ENCODE measurements around the gene TRMT1. TPM values are rescaled to one million over a fixed set of nuclear protein-coding genes. Genes with fewer than 3 reads are reported as not detected.
A peak's percentile ranks its signal among the peaks of the same experiment; 100 is the strongest.
"Not testable (repeated sequence)": the region's sequence is repeated elsewhere in the genome, so short reads cannot be mapped to it uniquely, and the experiment has no call there.

TRMT1 gene
- 40.4 and 49.2 TPM in 2 replicates for total RNA-seq (2012; rRNA removed)

DNA sequence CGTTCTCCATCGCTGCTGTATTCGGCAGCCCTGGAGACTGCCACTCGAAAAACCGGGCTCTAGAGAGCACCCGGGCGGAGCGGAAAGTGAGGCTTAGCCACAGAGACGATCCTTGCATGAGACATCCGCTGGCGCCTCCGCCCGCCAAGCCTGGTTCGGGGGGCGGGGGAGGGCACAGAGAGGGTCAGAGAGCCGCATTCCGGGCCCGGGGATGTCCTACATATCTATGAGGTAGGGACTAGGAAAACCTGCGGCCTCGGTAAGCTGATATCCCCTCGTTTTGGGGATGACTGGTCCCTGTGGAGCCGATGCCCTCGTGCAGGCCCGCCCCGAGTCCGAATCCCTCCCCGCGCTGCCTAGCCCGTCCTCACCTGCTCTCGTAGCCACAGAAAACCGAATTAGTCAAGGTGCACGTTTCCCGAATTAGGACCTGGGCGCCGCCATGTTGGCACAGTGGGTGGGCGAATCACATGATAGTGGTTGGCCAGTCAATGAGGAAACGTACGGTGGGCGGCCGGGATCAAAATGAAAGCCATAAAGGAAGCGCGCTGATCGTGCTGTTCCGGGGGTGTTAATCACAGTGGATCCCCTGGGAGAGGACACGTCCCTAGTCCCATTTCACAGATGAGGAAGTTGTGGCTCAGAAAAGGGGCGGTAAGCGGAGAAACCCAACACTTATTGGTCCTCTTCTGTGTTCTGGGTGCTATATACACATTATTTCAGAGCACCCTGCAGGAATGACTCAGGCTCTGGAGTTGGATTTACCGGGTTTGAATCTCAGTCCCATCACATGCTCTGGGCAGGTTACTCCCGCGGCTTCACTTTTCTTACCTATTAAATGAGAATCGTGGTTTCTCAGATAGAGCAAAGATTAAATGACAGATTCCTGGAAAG is at the start of gene TRMT1:
Gene TRMT1, minus strand, starts transcription at position 459 of the 894 bp plus-strand sequence. Its CDS starts 341 bp downstream, at position 118.
- Histone ChIP-seq H3K36me3 (ENCODE audit: insufficient read depth, low read length) (peaks cover 20% of the 10 kb centered on the region), H3K9ac (ENCODE audit: low read depth, low read length) (peak within 1 kb of the TSS; percentile 92), H3K27me3 (ENCODE audit: control insufficient read depth, insufficient read depth, low read length) (no peaks in the 10 kb centered on the region), H3K9me3 (replicated peaks; ENCODE audit: low read length) (no peaks in the 10 kb centered on the region), H3K4me1 (ENCODE audit: control insufficient read depth, insufficient read depth, low read length) (peaks cover 45% of the 10 kb centered on the region), H3K4me2 (ENCODE audit: low read length) (peak within 1 kb of the TSS; percentile 91), H3K4me3 (ENCODE audit: low read length) (peak within 1 kb of the TSS; percentile 84)

DNA sequence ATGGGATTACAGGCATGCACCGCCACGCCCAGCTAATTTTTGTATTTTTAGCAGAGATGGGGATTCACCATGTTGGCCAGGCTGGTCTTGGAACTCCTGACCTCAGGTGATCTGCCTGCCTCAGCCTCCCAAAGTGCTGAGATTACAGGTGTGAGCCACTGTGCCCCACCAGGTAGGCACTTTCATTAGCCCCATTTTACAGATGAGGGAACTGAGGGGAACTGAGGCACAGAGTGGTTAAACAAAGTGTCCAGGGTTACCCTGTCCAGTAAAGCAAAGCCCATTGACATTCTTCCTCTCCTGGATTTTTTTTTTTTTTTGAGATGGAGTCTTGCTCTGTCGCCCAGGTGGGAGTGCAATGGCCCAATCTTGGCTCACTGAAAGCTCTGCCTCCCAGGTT is 49.6 kb upstream of the TRMT1 start:
- not testable (repeated sequence) for H3K27me3 ChIP-seq (ENCODE audit: control insufficient read depth, insufficient read depth, low read length); H3K4me2 ChIP-seq (ENCODE audit: low read length); H3K9me3 ChIP-seq (replicated peaks; ENCODE audit: low read length); H3K9ac ChIP-seq (ENCODE audit: low read depth, low read length); H3K4me3 ChIP-seq (ENCODE audit: low read length); H3K36me3 ChIP-seq (ENCODE audit: insufficient read depth, low read length)
- peaks cover 61% of the 10 kb centered on the region for H3K4me1 ChIP-seq (ENCODE audit: control insufficient read depth, insufficient read depth, low read length)

DNA sequence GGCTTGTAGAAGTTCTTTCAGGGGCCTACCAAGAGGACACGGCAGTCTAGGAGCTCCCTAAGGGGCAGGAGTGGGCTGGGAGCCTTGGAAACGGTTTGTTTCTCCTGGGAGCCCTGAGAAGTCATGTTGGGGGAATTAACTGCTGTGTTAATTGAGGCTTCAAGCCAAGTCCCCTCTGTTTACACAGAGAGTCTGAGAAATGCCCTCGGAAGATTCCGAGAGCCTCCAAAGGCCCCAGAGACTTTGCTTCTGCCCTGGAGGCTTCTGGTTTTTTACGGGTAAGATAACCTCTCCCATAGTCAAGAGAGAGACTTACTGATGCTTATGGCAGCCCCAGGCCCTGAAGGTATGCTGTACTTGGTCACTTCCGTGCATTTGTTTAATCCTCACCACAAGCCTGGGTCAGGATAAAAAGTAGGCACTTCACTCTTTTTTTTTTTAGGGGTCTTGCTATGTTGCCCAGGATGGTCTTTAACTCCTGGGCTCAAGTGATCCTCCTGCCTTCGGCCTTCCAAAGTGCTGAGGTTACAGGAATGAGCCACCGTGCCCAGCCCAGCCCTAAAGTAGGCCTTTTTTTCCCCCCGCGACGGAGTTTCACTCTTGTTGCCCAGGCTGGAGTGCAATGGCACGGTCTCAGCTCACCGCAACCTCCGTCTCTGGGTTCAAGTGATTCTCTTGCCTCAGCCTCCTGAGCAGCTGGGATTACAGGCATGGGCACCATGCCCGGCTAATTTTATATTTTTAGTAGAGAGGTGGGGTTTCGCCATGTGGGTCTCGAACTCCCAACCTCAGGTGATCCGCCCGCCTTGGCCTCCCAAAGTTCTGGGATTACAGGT is 48.8 kb upstream of the TRMT1 start:
- H3K9ac ChIP-seq (ENCODE audit: low read depth, low read length) = peak overlapping the region; percentile 49
- H3K27me3 ChIP-seq (ENCODE audit: control insufficient read depth, insufficient read depth, low read length) = no peaks in the 10 kb centered on the region
- H3K4me1 ChIP-seq (ENCODE audit: control insufficient read depth, insufficient read depth, low read length) = peaks cover 65% of the 10 kb centered on the region

DNA sequence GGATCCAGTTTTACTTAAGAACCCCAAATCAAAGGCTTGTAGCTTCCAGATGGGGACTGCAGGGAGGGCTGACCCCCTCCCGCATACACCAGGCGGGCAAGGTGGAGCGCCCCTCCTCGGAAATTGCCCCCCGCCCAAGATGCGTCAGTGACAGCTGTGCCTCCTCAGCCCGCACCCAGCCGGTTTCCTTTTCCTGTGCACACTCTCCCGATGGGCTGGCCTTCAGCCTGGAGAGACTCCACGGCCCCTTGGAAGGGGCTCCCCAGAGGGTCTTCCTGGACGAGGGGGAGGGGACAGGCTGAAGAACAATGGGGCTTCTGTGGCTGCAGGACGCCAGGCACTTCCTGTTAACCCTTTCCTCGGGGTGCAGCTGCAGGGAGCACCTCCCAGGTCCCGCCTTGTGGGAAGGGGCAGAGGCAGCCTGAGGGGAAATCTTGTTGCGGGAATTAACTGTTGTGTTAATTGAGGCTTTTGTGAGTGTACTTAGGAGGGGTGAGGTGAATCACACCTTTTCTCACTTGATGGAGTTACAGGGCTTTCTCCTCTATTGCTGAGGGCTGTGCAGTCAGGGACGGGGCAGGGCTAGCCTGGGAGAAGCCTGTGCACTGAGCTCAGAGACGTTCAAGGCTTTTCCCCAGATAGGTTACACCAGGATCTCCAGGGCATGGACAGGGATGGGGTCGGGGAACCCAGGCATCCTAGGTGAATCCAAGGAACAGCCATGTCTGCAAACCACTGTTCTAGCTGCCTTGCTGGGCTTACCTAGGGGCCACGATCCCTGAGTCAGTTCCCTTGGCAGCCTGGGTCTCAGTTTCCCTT is 48.0 kb upstream of the TRMT1 start:
- no peaks in the 10 kb centered on the region for H3K27me3 ChIP-seq (ENCODE audit: control insufficient read depth, insufficient read depth, low read length)
- peaks cover 58% of the 10 kb centered on the region for H3K4me1 ChIP-seq (ENCODE audit: control insufficient read depth, insufficient read depth, low read length)
- H3K9ac ChIP-seq (ENCODE audit: low read depth, low read length) = peak overlapping the region; percentile 49
- H3K4me3 ChIP-seq (ENCODE audit: low read length) = peak overlapping the region; percentile 56
- H3K9me3 ChIP-seq (replicated peaks; ENCODE audit: low read length) = no peaks in the 10 kb centered on the region
- H3K36me3 ChIP-seq (ENCODE audit: insufficient read depth, low read length) = no peaks in the 10 kb centered on the region
- peak overlapping the region; percentile 83 for H3K4me2 ChIP-seq (ENCODE audit: low read length)

More for the DNA sequence above, 48.8 kb upstream of the TRMT1 start:
- H3K9me3 ChIP-seq (replicated peaks; ENCODE audit: low read length) = no peaks in the 10 kb centered on the region
- no peak overlapping the region for H3K4me2 ChIP-seq (ENCODE audit: low read length)
- H3K36me3 ChIP-seq (ENCODE audit: insufficient read depth, low read length) = no peaks in the 10 kb centered on the region
- H3K4me3 ChIP-seq (ENCODE audit: low read length) = no peak overlapping the region

DNA sequence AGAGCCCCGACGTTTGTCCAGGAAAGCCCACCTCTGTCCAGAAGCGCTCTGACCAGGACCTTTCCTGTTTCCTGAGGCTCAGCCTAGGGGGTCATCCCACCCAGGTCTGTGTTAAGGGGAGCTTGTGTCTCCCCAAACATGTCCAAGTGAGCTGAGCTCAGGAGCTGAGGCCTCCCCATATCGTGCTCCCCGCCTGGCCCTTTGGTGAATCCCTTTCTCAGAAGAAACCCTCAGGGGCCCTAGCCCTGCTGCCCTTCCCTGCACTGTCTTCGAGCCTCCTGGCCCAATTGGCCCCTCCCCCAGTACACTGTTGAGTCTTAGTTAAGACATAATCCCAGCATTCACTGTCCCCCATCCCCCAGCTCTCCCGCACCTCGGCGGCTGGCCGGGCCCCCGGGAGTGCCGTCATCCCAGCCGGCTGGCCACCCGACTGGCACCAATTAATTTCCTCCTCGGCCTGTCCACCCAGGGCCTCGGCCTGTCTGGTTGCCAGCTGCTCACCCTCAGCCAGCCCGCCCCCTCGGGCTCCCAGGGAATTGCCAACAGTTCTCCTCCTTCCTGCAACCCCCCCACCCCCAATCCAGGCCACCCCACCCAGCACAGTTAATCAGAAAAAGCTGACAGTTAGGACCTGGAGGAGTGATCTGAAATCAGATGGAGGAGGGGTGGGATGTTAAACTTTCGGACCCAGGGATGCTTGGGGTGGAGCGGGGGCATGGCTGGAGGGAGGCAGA is 47.2 kb upstream of the TRMT1 start:
- no peaks in the 10 kb centered on the region for H3K27me3 ChIP-seq (ENCODE audit: control insufficient read depth, insufficient read depth, low read length)
- peak overlapping the region; percentile 83 for H3K4me2 ChIP-seq (ENCODE audit: low read length)
- peak overlapping the region; percentile 75 for H3K9ac ChIP-seq (ENCODE audit: low read depth, low read length)
- H3K4me3 ChIP-seq (ENCODE audit: low read length) = peak overlapping the region; percentile 58
- peaks cover 52% of the 10 kb centered on the region for H3K4me1 ChIP-seq (ENCODE audit: control insufficient read depth, insufficient read depth, low read length)
- H3K36me3 ChIP-seq (ENCODE audit: insufficient read depth, low read length) = no peaks in the 10 kb centered on the region
- no peaks in the 10 kb centered on the region for H3K9me3 ChIP-seq (replicated peaks; ENCODE audit: low read length)

DNA sequence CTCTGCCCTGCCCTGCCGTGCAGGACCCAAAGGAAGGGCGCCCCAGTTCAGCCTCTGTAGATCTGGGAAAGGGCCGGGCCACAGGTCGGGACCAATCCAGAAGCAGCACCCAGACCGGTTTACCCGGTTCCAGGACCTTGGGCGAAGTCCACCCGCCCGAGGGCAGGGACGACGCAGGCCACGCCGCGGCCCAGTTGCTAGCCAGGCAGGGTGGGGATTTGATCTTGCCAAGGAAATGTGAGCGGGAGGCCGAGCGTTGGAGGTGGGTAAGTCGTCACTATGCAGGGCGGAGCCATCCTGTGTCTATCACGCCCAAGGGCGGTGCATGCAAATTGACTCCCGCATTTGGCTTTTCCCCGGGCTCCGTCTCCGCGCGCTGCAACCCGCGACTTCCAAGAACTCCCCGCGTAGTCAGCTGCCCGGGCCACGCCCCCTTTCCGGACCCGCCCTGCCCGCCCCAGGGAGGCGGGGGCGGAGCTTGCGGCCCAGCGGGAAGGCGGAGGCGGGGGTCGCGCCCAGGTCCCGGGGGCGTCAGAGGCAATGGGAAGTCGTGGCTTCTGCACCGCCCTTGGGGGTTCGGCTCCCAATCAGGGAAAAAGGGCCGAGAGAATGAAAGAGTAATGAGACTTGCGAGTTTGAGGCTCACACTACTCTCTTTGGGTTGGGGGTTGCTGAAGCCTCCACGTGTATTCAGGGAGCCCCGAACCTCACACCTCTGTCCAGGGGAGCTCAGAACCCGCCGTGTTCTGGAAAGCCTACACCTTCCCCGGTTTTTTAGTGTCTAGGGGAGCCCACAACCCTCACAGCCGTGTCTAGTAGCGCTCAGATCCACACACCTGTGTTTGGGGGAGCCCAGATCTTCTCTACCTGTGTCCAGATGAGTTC is 46.4 kb upstream of the TRMT1 start:
- H3K4me1 ChIP-seq (ENCODE audit: control insufficient read depth, insufficient read depth, low read length) = peaks cover 47% of the 10 kb centered on the region
- H3K4me2 ChIP-seq (ENCODE audit: low read length) = peak overlapping the region; percentile 83
- peak overlapping the region; percentile 75 for H3K9ac ChIP-seq (ENCODE audit: low read depth, low read length)
- H3K4me3 ChIP-seq (ENCODE audit: low read length) = peak overlapping the region; percentile 58
- no peaks in the 10 kb centered on the region for H3K36me3 ChIP-seq (ENCODE audit: insufficient read depth, low read length)
- H3K9me3 ChIP-seq (replicated peaks; ENCODE audit: low read length) = no peaks in the 10 kb centered on the region
- H3K27me3 ChIP-seq (ENCODE audit: control insufficient read depth, insufficient read depth, low read length) = no peaks in the 10 kb centered on the region

DNA sequence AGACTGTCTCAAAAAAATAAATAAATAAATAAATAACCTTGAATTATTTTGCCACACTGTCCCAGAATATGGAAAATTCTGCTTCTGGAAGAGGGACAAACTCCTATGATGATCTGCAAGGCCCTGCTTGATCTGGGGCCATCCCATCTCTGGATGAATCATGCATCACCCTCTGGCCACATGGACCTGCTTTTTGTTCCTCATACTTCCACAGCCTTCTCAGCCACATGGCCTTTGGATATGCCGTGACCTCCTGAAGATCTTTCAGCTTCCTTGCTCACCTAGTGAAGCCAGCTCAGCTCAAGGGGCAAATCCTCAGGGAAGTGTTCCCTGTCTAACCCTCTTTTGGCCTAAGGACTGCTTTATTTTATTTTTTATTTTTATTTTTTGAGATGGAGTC is 44.0 kb upstream of the TRMT1 start:
- peaks cover 44% of the 10 kb centered on the region for H3K4me1 ChIP-seq (ENCODE audit: control insufficient read depth, insufficient read depth, low read length)

DNA sequence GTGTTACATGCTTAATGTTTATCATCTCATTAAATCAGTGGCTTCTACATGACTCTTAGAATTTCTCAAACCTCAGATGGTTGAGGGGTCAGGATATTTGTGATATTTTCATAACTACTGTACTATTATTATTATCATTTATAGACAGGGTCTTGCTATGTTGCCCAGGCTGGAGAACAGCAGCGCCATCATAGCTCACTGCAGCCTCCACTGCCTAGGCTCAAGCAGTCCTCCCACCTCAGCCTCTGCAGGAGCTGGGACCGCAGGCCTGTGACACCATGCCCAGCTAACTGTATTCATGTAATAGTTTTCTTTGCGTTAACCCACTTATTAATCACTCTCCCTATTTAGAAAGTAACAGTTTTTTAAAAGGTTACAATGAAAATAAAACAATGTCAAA is 43.2 kb upstream of the TRMT1 start:
- Histone ChIP-seq H3K9ac (ENCODE audit: low read depth, low read length) (no peak overlapping the region), H3K9me3 (replicated peaks; ENCODE audit: low read length) (no peaks in the 10 kb centered on the region), H3K4me1 (ENCODE audit: control insufficient read depth, insufficient read depth, low read length) (peaks cover 46% of the 10 kb centered on the region), H3K4me2 (ENCODE audit: low read length) (no peak overlapping the region), H3K36me3 (ENCODE audit: insufficient read depth, low read length) (no peaks in the 10 kb centered on the region), H3K4me3 (ENCODE audit: low read length) (no peak overlapping the region), H3K27me3 (ENCODE audit: control insufficient read depth, insufficient read depth, low read length) (no peaks in the 10 kb centered on the region)

More for the DNA sequence above, 44.0 kb upstream of the TRMT1 start:
- Histone ChIP-seq H3K9me3 (replicated peaks; ENCODE audit: low read length) (no peaks in the 10 kb centered on the region), H3K36me3 (ENCODE audit: insufficient read depth, low read length) (no peaks in the 10 kb centered on the region), H3K27me3 (ENCODE audit: control insufficient read depth, insufficient read depth, low read length) (no peaks in the 10 kb centered on the region), H3K9ac (ENCODE audit: low read depth, low read length) (no peak overlapping the region), H3K4me2 (ENCODE audit: low read length) (no peak overlapping the region), H3K4me3 (ENCODE audit: low read length) (no peak overlapping the region)

DNA sequence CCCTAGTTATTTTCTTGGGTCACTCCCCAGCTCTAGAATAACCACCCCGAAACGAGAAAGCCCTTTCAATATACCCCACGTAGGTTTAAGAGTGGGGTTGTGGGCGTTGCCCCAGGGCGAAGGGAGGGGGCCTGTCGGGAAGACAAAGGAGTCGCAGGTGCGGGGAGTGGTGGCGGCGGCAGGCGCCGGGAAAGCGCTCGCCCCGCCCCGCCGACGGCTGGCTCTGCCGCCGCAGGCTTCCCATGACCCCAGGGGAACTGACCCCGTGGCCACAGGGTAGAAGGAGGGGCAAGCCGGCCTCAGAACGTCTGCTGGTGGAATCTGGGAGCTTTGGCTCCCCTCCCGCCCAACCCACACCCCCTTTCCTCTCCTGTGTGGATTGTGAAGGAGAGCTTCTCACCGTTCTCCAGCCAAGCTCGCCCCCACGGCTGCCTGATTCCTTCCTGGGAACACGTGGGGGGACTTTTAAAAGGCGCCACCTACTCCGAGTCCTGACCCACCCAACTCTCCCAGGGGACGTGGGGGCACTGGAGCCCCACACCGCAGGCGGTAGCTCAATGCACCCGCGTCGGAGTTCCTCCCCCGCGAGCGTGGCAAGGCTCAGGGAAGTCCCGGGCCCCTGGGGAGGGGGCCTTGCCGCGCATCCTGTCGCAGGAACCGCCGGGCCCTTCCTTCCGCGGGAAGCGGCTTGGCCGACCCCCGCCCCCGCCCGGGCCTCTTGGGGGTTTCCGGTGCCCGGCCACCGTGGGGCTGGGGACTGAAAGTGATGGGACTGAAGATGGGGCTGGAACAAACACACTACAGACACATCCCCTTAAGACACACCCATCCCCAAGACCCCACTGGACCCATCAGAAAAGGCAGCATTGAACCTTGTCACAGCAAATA is 39.2 kb upstream of the TRMT1 start:
- Histone ChIP-seq H3K9ac (ENCODE audit: low read depth, low read length) (peak overlapping the region; percentile 100), H3K4me2 (ENCODE audit: low read length) (peak overlapping the region; percentile 99), H3K9me3 (replicated peaks; ENCODE audit: low read length) (no peaks in the 10 kb centered on the region), H3K4me1 (ENCODE audit: control insufficient read depth, insufficient read depth, low read length) (peaks cover 21% of the 10 kb centered on the region), H3K4me3 (ENCODE audit: low read length) (peak overlapping the region; percentile 89), H3K27me3 (ENCODE audit: control insufficient read depth, insufficient read depth, low read length) (no peaks in the 10 kb centered on the region), H3K36me3 (ENCODE audit: insufficient read depth, low read length) (peaks cover 17% of the 10 kb centered on the region)
